Fibroblast of peridontal ligament (primary cell): ENCODE results near the gene LNP1.
"Not testable (repeated sequence)": the region's sequence is repeated elsewhere in the genome, so short reads cannot be mapped to it uniquely, and the experiment has no call there.

Experiments
- DNase-seq: peaks from one replicate; pipeline ENCODE4 v3.0.0-alpha.2; 2010; ENCODE audit errors: extremely low read depth

Gene LNP1

DNA sequence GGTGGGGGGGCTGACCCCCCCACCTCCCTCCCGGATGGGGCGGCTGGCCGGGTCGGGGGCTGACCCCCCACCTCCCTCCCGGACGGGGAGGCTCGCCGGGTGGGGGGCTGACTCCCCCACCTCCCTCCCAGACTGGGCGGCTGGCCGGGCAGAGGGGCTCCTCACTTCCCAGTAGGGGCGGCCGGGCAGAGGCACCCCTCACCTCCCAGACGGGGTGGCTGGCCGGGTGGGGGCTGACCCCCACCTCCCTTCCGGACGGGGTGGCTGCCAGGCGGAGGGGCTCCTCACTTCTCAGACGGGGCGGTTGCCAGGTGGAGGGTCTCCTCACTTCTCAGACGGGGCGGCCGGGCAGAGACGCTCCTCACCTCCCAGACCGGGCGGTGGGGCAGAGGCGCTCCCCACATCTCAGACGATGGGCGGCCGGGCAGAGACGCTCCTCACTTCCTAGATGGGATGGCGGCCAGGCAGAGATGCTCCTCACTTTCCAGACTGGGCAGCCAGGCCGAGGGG, 76.6 kb downstream of the LNP1 start:
- not testable (repeated sequence) for DNase-seq

DNA sequence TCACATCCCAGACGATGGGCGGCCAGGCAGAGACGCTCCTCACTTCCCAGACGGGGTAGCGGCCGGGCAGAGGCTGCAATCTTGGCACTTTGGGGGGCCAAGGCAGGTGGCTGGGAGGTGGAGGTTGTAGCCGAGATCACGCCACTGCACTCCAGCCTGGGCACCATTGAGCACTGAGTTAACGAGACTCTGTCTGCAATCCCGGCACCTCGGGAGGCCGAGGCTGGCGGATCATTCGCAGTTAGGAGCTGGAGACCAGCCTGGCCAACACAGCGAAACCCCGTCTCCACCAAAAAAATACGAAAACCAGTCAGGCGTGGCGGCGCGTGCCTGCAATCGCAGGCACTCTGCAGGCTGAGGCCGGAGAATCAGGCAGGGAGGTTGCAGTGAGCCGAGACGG, 77.2 kb downstream of the LNP1 start:
- not testable (repeated sequence) for DNase-seq

DNA sequence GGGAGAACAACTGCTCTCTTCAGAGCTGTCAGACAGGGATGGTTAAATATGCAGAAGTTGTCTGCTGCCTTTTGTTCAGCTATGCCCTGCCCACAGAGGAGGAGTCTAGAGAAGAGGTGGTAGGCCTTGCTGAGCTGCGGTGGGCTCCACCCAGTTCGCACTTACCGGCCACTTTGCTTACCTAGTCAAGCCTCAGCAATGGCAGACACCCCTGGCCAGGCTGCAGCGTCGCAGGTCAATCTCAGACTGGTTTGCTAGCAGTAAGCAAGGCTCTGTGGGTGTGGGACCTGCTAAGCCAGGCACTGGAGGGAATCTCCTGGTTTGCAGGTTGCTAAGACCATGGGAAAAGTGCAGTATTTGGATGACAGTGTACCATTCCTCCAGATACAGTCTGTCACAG, 78.7 kb downstream of the LNP1 start:
- no peak for DNase-seq

DNA sequence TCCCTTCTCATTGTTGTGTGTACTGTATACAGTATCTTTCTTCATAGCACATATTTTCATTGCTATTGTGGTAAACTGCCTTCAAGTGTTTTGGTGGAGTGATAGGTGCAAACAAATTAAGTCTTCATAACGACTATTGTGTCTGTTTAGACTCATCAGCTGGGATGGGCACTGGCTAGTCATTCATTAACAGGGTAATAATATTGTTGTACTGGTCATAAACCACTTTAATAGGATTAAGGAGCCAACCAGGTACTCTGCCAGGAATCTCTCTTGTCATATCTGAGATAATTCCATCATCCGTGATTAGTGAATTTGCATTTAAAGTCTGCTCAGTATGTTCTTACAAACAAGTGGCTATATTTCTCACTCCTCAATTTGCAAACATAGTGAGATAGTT, 80.8 kb downstream of the LNP1 start:
- no peak for DNase-seq

DNA sequence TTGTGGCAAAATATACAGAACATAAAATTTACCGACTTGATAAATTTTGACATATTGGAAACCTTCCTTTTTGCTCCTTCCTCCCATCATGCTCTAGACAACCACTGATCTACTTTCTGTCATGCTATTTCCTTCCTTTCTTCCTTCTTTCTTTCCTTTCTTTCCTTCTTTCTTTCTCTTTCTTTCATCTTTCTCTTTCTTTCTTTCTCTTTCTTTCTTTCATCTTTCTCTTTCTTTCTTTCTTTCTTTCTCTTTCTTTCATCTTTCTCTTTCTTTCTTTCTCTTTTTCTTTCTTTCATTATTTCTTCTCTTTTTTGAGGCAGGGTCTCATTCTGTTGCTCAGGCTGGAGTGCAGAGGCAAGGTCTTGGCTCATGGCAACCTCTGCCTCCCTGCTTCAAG, 82.2 kb downstream of the LNP1 start:
- no peak for DNase-seq

DNA sequence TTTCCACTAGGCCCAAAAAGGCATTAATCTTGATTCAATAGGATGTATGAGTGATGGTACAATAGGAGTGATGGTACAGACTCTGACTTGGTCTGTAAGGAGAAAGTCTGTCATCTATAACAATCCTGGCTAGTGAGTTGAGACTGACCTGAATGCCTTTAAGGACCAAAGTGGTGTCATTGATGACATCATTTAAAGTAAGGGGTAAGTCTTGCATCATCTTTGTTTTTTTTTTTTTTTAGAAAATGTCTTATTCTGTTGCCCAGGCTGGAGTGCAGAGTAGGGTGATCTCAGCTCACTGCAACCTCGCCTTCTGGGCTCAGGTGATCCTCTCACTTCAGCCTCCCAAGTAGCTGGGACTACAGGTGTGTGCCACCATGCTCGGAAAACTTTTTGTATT, 85.5 kb downstream of the LNP1 start:
- no peak for DNase-seq

DNA sequence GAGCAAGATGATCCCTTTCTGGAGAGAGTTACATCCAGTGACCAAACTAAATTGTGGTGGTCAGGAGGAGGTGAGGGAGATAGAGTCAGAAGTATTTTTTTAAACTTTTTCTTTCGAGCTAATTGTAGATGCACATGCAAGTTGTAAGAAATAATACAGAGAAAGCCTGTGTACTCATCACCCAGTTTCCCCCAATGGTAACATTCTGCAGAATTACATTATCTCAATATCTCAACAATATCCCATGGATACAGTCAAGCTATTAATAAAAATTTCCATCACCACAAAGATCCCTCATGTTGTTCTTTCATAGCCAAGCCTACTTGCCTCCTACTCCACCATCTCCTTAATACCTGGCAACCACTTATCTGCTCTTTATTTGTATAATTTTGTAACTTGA, 87.8 kb downstream of the LNP1 start:
- DNase-seq = no peak

DNA sequence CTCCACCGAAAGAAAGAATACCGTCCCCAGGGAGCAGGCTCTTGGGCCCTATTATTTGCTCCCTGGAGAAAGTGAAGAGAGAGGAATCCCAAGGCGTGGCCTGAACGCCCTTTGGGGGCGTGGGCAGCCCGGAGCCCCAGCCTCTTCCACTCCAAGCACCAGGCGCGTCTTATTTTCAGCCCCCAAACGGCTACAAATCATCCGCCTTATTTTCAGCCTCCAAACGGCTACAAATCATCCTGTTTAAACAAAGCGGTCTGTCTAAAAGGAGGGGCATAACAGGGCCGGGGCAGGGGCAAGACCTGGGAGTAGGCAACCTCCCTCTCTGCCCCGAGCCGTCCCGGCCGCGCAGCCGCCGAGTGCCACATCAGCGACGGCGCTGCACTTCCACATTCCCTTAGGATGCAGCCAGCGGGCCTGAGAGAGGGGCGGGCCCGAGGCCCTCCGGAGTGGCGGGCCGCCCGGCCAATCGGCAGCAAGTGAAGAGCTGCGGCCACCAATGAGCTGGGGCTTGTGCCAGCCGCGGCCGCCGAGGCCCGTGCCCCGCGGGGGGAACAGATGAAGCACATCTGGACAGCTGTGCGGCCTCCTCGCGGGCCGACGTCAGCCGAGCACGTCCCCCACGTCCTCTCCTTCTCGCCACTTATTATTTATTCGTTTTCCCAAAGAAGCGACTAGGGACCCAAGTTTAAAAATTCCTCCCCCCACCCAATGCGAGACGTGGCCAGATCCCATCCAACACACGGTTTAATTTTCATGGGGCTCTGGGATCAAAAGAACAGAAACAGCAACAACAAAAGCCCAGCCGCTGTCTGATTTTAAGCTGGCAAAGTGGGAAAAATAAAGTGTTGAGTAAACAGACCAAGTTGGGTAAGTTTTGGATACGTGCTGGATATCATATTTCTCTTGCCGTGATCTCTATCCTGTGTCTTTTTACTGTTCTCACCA, 91.0 kb downstream of the LNP1 start, which contains the start of gene TMEM45A:
TMEM45A (plus strand) TSS at position 561 of the 948 bp plus-strand sequence. CDS start 62,593 bp downstream, outside the sequence.
- DNase-seq = peak; percentile 94

DNA sequence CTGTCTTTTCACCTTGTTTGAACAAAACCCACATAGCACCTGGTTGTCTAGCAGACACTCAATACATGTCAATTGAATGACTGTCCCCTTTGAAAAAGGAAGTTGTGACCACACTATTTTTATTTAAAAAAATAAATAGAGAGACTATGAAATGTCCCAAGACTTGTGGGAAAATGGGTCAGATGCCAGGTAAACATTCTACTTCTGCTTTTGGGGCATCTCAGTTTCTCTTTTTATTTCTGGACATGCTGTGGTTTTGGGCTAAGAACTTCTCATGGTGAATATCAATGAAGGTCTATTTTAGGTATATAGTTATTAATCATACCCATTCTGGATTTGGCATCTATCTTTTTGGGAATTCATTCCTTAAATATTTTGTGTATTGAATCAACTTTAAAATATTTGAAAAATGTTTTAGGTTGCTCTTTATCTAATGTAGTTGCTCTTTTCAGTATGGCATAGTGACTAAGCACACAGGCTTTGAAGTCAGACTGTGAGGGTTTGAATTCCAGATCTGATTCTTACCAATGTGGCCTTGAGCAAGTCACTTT, 95.4 kb downstream of the LNP1 start:
- DNase-seq = peak; percentile 55

DNA sequence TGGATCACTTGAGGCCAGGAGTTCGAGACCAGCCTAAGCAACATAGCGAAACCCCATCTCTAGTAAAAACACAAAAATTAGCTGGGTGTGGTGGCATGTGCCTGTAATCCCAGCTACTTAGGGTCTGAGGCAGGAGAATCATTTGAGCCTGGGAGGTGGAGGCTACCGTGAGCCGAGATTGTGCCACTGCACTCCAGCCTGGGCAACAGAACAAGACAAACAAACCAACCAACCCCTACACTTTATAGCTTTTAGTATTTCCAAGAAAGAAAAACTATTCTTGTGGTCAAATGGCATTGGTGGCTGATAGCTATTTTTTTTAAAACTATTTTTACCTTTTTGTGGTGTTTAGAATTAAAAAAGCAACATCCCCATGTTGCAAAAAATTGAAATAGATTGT, 98.3 kb downstream of the LNP1 start:
- no peak for DNase-seq

DNA sequence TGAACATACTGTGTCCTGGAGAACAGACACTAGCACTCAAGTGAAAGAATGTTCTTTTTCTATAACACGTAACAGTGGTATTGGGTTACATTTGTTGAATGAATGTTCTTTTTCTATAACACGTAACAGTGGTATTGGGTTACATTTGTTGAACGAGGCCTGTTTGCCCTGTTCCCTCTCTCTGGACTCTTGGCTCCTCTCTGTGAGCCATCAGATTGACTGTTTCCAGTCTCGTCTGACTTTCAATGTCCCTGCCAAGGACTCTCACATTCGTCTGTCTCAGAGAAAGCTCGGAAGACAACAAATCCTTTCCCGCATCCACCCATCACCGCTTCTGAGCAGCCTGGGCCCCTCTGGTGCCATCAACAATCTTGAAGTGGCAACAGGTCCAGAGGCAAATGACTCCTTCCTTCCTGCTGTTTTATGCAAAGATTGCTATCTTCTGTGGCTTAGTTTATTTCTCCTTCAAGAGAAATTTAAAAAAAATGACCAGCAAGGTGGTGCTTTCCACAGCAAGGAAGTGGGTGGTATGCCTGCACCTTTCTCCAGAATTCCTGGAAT, 99.1 kb downstream of the LNP1 start:
- no peak for DNase-seq

DNA sequence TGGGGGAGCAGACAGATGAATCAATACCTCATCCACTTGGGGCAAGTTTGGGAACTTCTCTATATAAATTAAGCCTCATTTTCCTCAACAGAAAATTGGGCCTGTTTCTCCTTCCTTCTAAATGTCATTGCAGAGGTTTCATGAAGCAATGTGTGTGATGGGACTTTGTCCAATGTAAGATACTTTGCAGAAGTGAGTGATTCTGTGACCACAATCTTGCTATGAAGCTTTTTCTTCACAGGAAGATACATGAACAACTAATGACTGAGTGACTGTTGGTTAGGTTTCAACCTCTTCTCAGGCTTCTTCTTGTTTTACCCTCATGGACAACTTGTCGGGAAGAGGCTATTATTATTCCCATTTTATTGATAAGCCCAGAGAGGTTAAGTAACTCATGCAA, 102.1 kb downstream of the LNP1 start:
- DNase-seq = no peak
